Motor neuron (in vitro differentiated cells): ENCODE measurements around the gene TMEM19. TPM values are rescaled to one million over a fixed set of nuclear protein-coding genes. Genes with fewer than 3 reads are reported as not detected.
A peak's percentile ranks its signal among the peaks of the same experiment; 100 is the strongest.

Experiments
- ATAC-seq, 8 experiments: fragments of 200-7000 bp; cut with Tn5 transposase; replicated peaks in 6 of 8; 2 replicates each; pipeline ENCODE4 v1.8.0; 2021; ENCODE audit warnings: mild to moderate bottlenecking in 8 of 8, moderate library complexity in 8 of 8
- H3K27ac ChIP-seq, 2 donors: fragments of 250-450 bp; sonication (Bioruptor Pico); 2 replicates each; pipeline ENCODE4 v1.9.0; 2021; ENCODE audit warnings: antibody characterized with exemption in 2 of 2, mild to moderate bottlenecking in 2 of 2, moderate library complexity in 1 of 2
- H3K4me1 ChIP-seq, 2 donors: fragments of 250-450 bp; sonication (Bioruptor Pico); replicated peaks in 1 of 2; 2 replicates each; pipeline ENCODE4 v1.6.1; 2021; ENCODE audit warnings: antibody characterized with exemption in 2 of 2, mild to moderate bottlenecking in 2 of 2, moderate library complexity in 1 of 2
- H3K4me3 ChIP-seq, 5 donors: fragments of 250-450 bp; sonication (Bioruptor Pico); 2 replicates each; pipeline ENCODE4 v1.9.0; 2021; ENCODE audit warnings: antibody characterized with exemption in 5 of 5, mild to moderate bottlenecking in 5 of 5, moderate library complexity in 4 of 5
- WGBS, 10 experiments: fragments of 450-650 bp; shearing (Covaris generic); methylation state at CpG; one replicate each; pipeline ENCODE4 v1.0.0; 2022; 5-methylcytosine and 5-hydroxymethylcytosine counted together
- in situ Hi-C, 9 experiments: fragments of 400-800 bp; cut with MboI; loops; one replicate each; pipeline ENCODE4 v1.15.0; 2021; ENCODE audit warnings: low sequenced_read_pairs in 9 of 9, low pct_unique_long_range_greater_than_20kb in 2 of 9; ENCODE audit not compliant: unreplicated experiment in 9 of 9
- total RNA-seq, 8 experiments: library from RNA; unstranded; fragments of 300-600 nt; gene quantifications; 2 replicates each; pipeline versions ENCODE4 v1.2.3 to v1.2.4, GENCODE V29; 2022

TMEM19 gene
- total RNA-seq, 8 experiments from 2014 or later = 6.8 to 18.6 (median 10.5) TPM

GRCh38 chr12:71654200-71654599 lies 31.7 kb upstream of the TMEM19 start:
- Histone ChIP-seq H3K4me3 (no peak overlapping the region), H3K27ac (no peak overlapping the region), H3K4me1 (no peaks in the 10 kb centered on the region)
- WGBS, 10 experiments = 20 to 100% (median 88%) methylated on average over 1 to 3 of the region's 3 CpGs
- no peak for ATAC-seq
- in situ Hi-C loops = no loop called here

- in situ Hi-C loops = no loop called here
- H3K27ac ChIP-seq = no peak overlapping the region
- H3K4me1 ChIP-seq = peaks cover 0 to 1% of the 10 kb centered on the region in 2 donors
- no peak for ATAC-seq
- no peak overlapping the region for H3K4me3 ChIP-seq
- 64 to 100% (median 92%) methylated on average over 1 of the region's 1 CpG for WGBS, 10 experiments
These were observed 30.4 kb upstream of the TMEM19 start for GRCh38 chr12:71655495-71655894.

DNA sequence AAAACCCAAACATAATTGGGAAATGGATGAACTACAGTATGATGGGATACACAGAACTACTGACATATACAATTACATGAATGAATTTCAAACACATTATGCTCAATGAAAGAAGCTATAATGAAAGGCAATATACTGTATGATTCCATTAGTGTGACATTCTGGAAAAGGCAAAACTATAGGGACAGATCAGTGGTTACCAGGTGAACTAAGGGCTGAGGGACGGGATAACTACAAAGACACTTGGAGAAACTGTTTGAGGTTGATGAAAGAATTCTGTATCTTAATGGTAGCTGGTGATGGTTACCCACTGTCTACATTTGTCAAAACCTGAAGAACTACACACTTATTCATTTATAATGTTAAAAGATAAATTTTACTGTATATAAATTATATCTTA lies 30.0 kb upstream of the TMEM19 start:
- in situ Hi-C loops = no loop called here
- 67 to 100% (median 100%) methylated on average over 1 of the region's 1 CpG; no CpG with 5 or more reads in 3 of the 10 experiments for WGBS, 10 experiments
- H3K4me1 ChIP-seq = peaks cover 2 to 5% of the 10 kb centered on the region in 2 donors
- no peak for ATAC-seq
- H3K27ac ChIP-seq = no peak overlapping the region
- H3K4me3 ChIP-seq = no peak overlapping the region

DNA sequence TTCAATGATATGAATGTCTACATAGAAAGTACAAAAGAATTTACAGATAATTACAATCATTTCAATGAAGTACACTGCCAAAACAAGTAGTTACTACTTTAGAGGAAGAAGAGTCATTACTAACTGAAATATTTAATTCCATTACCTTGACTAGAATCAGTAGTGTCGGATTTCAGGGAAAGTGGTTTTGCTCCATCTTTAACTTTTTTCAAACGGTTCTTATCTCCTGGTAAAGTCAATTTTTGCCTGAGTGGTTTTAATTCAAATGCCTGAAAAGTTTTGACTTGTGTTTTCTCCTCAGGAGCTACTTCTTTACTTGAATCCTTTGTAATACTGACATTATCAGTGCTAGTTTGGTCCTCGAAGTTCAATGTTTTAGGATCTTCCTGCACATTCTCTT lies 29.1 kb upstream of the TMEM19 start:
- ATAC-seq = no peak
- in situ Hi-C loops = no loop called here
- Histone ChIP-seq H3K27ac (no peak overlapping the region), H3K4me1 (peaks cover 5 to 13% of the 10 kb centered on the region in 2 donors), H3K4me3 (no peak overlapping the region)
- 76 to 100% (median 88%) methylated on average over 1 to 3 of the region's 3 CpGs for WGBS, 10 experiments

DNA sequence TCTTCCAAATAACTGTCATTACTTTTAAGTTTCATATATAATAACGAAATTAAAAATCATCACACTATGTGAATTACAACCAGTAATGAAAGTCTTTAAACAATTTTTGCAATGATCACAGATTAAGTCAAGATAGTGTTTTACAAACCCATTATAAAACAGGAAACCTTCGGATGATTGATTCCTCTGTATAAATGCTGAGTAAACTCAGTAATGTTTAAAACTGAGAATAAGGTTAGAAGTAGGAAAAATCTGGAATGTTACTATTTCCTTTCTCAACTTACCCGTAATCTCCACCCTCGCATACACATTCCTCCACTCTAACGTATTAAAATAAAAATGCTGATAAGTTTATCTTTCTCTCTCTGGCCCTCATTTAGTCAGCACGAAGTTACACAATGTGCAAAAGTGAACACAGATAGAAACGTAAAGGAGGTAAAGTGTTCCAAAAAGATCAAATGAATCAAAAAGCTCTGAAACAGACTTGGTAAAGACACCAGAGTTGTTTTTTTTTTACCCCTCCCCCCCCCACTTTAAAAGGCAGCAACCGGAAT lies 23.8 kb upstream of the TMEM19 start:
- WGBS, 10 experiments = 2 to 46% (median 10%) methylated on average over 2 to 8 of the region's 8 CpGs
- in situ Hi-C loops = no loop called here
- no peak for ATAC-seq

DNA sequence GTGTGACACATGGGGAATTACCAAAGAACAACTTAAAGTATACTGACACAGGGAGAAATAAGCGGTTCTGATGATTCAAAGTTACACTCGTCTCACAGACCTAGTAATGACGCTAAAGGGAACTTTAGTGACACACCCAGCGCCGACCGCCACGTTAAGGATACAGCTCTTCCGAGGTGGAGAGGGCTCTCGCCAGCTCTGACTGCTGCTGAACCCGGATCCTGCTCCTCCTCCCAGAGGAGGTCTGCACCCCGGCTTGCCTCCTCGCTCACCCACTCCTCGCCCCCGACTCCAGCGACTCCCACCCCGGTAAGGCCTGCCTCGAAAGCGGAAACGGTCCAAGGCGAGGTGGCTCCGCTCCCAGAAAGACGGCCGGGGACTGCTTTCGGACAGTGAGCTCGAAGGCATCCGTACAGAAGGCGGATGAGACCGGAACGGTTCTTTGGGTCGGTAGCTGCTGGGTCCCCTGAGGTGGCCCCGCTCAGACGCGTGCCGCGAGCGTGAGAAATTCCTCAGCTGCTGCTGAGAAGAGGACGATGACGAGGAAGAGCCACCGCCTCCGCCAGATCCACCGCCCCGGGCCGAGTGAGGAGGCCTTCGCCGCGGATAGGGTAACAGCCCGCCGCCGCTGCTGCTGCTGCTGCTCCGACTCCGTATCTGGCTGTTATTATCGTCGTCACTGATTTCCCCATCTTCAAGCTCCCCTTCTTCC lies 22.9 kb upstream of the TMEM19 start:
- ATAC-seq = peak; percentile 38 to 52 (median 46)
- peak overlapping the region; percentile 58 to 75 (median 62) for H3K4me3 ChIP-seq
- H3K4me1 ChIP-seq = peaks cover 5 to 17% of the 10 kb centered on the region in 2 donors
- in situ Hi-C loops = no loop called here
- H3K27ac ChIP-seq = peak overlapping the region; percentile 93 to 94
- 0 to 4% (median 1%) methylated on average over 1 to 20 of the region's 53 CpGs; no CpG with 5 or more reads in 4 of the 10 experiments for WGBS, 10 experiments

More for the DNA sequence above, 23.8 kb upstream of the TMEM19 start:
- Histone ChIP-seq H3K27ac (no peak overlapping the region), H3K4me1 (peaks cover 5 to 17% of the 10 kb centered on the region in 2 donors), H3K4me3 (peak overlapping the region; percentile 58 to 75 (median 62))

DNA sequence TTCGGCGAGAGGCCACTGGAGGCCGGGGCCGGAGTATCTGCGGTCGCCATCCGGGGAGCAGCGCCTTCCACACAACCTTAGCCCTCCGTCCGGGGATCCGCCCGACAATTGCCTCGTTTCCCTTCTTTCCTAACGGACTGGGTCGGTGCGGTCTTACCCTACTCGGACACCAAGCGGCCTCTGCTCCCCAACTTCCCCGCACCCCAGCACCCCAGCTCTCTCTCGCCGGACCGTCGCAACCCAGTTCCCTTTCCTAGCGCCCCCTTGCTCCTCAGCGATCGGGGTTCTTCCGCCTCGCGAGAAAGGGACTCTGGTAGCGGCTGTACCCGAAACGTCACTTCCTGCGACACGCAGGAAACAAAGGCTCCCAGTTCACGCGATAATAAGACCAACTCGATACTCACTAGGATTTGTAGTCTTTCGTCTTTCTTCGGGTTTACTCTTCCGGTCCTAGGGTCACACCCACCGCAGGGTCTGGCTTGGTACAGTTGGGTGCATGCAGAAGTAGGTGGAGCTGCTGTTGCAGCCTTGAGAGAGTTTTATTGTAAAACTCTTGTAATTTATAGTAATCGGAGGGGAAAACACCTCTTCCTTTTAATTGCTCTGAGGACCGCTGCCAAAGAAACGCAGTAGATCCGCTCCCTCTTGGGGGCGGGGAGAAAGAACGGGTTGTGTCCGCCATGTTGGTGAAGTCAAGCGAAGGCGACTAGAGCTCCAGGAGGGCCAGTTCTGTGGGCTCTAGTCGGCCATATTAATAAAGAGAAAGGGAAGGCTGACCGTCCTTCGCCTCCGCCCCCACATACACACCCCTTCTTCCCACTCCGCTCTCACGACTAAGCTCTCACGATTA lies 22.1 kb upstream of the TMEM19 start, which contains the start of the genes THAP2 and ZFC3H1:
Gene THAP2 (plus strand): TSS at position 741 of the 850 bp plus-strand sequence. CDS start 209 bp downstream, outside the sequence.
Gene ZFC3H1 (minus strand): TSS at position 288 of the 850 bp plus-strand sequence. CDS start 238 bp downstream, at position 50.
- peak; percentile 81 to 93 (median 90) for ATAC-seq
- in situ Hi-C loops = no loop called here
- Histone ChIP-seq H3K27ac (peak within 1 kb of the TSS; percentile 93 to 94), H3K4me3 (peak within 1 kb of the TSS; percentile 58 to 75 (median 62)), H3K4me1 (peaks cover 5 to 17% of the 10 kb centered on the region in 2 donors)
- WGBS, 10 experiments = 0 to 7% (median 0%) methylated on average over 2 to 38 of the region's 57 CpGs; no CpG with 5 or more reads in 3 of the 10 experiments

DNA sequence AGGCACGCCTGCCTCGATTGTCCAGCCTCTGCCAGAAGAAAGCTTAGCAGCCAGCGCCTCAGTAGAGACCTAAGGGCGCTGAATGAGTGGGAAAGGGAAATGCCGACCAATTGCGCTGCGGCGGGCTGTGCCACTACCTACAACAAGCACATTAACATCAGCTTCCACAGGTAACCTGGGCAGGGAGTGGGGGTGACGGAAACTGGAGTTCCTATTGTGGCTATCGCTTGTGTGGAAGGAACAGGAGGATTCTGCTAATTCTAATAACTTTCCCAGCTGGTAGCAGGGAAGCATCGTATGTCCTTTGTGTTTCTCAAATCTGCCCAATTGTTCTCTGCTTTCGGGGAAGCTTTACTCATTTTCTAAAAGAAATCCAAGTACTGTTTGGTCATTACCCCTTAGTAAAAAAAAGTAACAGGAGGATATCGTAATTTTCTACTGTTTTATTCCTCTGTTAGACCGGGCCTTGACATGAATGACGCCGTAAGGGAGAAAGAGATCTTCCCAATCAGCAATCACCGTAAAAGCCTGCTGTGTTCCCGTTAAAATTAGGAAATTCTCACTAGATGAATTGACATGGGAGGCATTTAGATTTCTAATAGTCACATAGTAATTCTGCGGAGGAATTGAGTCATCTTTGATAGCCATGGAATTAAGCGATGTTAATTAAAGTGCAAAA lies 21.3 kb upstream of the TMEM19 start:
- in situ Hi-C loops = no loop called here
- peak overlapping the region; percentile 93 to 94 for H3K27ac ChIP-seq
- H3K4me1 ChIP-seq = peaks cover 5 to 17% of the 10 kb centered on the region in 2 donors
- ATAC-seq = no peak
- H3K4me3 ChIP-seq = peak overlapping the region; percentile 58 to 75 (median 62)
- 0 to 7% (median 0%) methylated on average over 2 to 19 of the region's 20 CpGs for WGBS, 10 experiments

- ATAC-seq = no peak
- 0 to 17% (median 4%) methylated on average over 1 to 4 of the region's 4 CpGs; no CpG with 5 or more reads in 1 of the 10 experiments for WGBS, 10 experiments
- in situ Hi-C loops = no loop called here
- Histone ChIP-seq H3K4me1 (peaks cover 5 to 17% of the 10 kb centered on the region in 2 donors), H3K27ac (peak overlapping the region in 1 of 2 donors; percentile 93), H3K4me3 (peak overlapping the region; percentile 58 to 75 (median 62))
These were observed 20.8 kb upstream of the TMEM19 start for GRCh38 chr12:71665090-71665463.

- ATAC-seq = no peak
- Histone ChIP-seq H3K4me1 (peaks cover 0 to 9% of the 10 kb centered on the region in 2 donors), H3K27ac (no peak overlapping the region), H3K4me3 (no peak overlapping the region)
- 89 to 100% (median 100%) methylated on average over 1 to 5 of the region's 5 CpGs for WGBS, 10 experiments
- in situ Hi-C loops = no loop called here
These were observed 19.6 kb upstream of the TMEM19 start for GRCh38 chr12:71666259-71666658.

DNA sequence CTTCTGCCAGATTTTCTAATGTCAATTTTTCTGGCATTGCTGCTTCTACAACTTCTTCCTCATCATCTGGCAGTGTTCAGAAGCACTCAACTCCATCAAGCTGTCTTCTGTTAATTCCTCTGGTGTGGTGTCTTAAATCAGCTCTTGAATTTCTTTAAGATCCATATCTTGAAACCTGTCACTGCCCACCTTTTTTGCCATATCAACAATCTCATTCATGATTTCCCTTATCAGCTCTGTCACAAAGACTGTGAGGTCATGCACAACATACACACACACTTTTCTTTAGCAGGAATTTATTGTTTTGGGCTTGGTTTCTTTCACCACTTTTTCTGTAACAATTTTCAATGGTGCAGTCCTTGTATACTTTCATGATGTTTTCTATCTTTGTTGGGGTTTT lies 14.6 kb upstream of the TMEM19 start:
- in situ Hi-C loops = no loop called here
- H3K4me3 ChIP-seq = no peak overlapping the region
- no peak overlapping the region for H3K27ac ChIP-seq
- H3K4me1 ChIP-seq = peaks cover 0 to 3% of the 10 kb centered on the region in 2 donors
- no peak for ATAC-seq

DNA sequence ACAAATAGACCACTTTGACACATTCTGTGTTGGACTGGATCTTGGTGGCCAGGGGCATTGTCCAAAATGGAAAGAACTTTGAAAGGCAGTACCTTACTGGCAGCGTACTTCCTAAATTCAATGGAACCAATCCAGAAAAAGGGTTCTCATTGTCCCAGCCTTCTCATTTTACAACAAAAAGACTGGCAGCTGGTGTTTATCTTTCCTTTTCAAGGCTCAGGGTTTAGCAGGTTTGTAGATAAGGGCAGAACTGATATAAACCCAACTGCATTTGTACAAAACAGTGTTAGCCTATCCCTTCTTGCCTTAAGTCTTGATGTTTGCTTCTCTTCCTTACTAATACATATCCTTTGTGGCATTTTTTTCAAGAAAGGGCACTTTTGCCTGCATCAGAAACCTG lies 14.1 kb upstream of the TMEM19 start:
- no peak overlapping the region for H3K4me3 ChIP-seq
- H3K27ac ChIP-seq = no peak overlapping the region
- WGBS, 10 experiments = 38 to 100% (median 82%) methylated on average over 1 of the region's 1 CpG; no CpG with 5 or more reads in 2 of the 10 experiments
- H3K4me1 ChIP-seq = peaks cover 0 to 3% of the 10 kb centered on the region in 2 donors
- in situ Hi-C loops = no loop called here
- no peak for ATAC-seq
